ENCODE results near the gene MIS12. TPM values are rescaled to one million over a fixed set of nuclear protein-coding genes. Genes with fewer than 3 reads are reported as not detected.

The MIS12 gene
- total RNA-seq, 4 donors from 2014 or later, result 5.6 to 19.1 (median 12.9) TPM

GRCh38 chr17:5466295-5466694 is 20.1 kb upstream of the MIS12 start:
- peaks cover 5 to 20% (median 17%) of the 10 kb centered on the region in 4 donors for H3K4me1 ChIP-seq
- no peaks in the 10 kb centered on the region for H3K27me3 ChIP-seq
- no peak for DNase-seq
- 93 to 100% methylated on average over 1 to 4 of the region's 4 CpGs for WGBS, 2 donors (ENCODE audit: low coverage in 1 of 2)
- H3K4me3 ChIP-seq, result no peak overlapping the region
- H3K36me3 ChIP-seq, result no peaks in the 10 kb centered on the region
- no peak overlapping the region for H3K27ac ChIP-seq
- in situ Hi-C loops (cut with MboI; ENCODE audit: low pct_ligation_motif_present in 1 of 4, low pct_unique_long_range_greater_than_20kb in 1 of 4, low sequenced_read_pairs in 3 of 4), result no loop called here
- TF ChIP-seq POLR2A (IDR thresholded peaks at IDR 0.05) (no peak), POLR2AphosphoS5 (IDR thresholded peaks at IDR 0.05) (no peak), CTCF (IDR thresholded peaks at IDR 0.05) (no peak), EP300 (IDR thresholded peaks at IDR 0.05; ENCODE audit: low read depth) (no peak)
- intact Hi-C loops (cut with DNase I; ENCODE audit: low total_unique reads), result no loop called here
- no peaks in the 10 kb centered on the region for H3K9me3 ChIP-seq

GRCh38 chr17:5467416-5467815 is 18.9 kb upstream of the MIS12 start:
- no peaks in the 10 kb centered on the region for H3K36me3 ChIP-seq
- TF ChIP-seq POLR2A (IDR thresholded peaks at IDR 0.05) (no peak), POLR2AphosphoS5 (IDR thresholded peaks at IDR 0.05) (no peak), EP300 (IDR thresholded peaks at IDR 0.05; ENCODE audit: low read depth) (no peak), CTCF (IDR thresholded peaks at IDR 0.05) (no peak)
- WGBS, 2 donors (ENCODE audit: low coverage in 1 of 2), result 7 to 12% methylated on average over 7 to 8 of the region's 8 CpGs
- DNase-seq, result no peak
- H3K4me1 ChIP-seq, result peaks cover 5 to 20% (median 17%) of the 10 kb centered on the region in 4 donors
- intact Hi-C loops (cut with DNase I; ENCODE audit: low total_unique reads), result no loop called here
- peak overlapping the region; percentile 55 to 100 (median 81) for H3K4me3 ChIP-seq
- H3K27ac ChIP-seq, result peak overlapping the region in 1 of 4 donors; percentile 76
- H3K27me3 ChIP-seq, result no peaks in the 10 kb centered on the region
- in situ Hi-C loops (cut with MboI; ENCODE audit: low pct_ligation_motif_present in 1 of 4, low pct_unique_long_range_greater_than_20kb in 1 of 4, low sequenced_read_pairs in 3 of 4), result no loop called here
- H3K9me3 ChIP-seq, result no peaks in the 10 kb centered on the region

GRCh38 chr17:5468075-5468473 is 18.3 kb upstream of the MIS12 start:
- Histone ChIP-seq H3K36me3 (peaks cover 0 to 3% (median 0%) of the 10 kb centered on the region in 4 donors), H3K27ac (peak overlapping the region; percentile 76 to 89 (median 79)), H3K4me3 (peak overlapping the region; percentile 55 to 100 (median 81)), H3K27me3 (no peaks in the 10 kb centered on the region), H3K9me3 (no peaks in the 10 kb centered on the region), H3K4me1 (peaks cover 5 to 20% (median 17%) of the 10 kb centered on the region in 4 donors)
- TF ChIP-seq POLR2AphosphoS5 (IDR thresholded peaks at IDR 0.05) (no peak), EP300 (IDR thresholded peaks at IDR 0.05; ENCODE audit: low read depth) (no peak), CTCF (IDR thresholded peaks at IDR 0.05) (no peak), POLR2A (IDR thresholded peaks at IDR 0.05) (no peak)
- no peak for DNase-seq
- 0% methylated on average over 9 to 17 of the region's 17 CpGs for WGBS, 2 donors (ENCODE audit: low coverage in 1 of 2)
- intact Hi-C loops (cut with DNase I; ENCODE audit: low total_unique reads) (no loop called here), in situ Hi-C loops (cut with MboI; ENCODE audit: low pct_ligation_motif_present in 1 of 4, low pct_unique_long_range_greater_than_20kb in 1 of 4, low sequenced_read_pairs in 3 of 4) (no loop called here)

GRCh38 chr17:5472511-5472910 is 13.9 kb upstream of the MIS12 start:
- no peak for DNase-seq
- Histone ChIP-seq H3K27ac (no peak overlapping the region), H3K36me3 (peaks cover 0 to 20% (median 8%) of the 10 kb centered on the region in 4 donors), H3K27me3 (no peaks in the 10 kb centered on the region), H3K9me3 (no peaks in the 10 kb centered on the region), H3K4me3 (no peak overlapping the region), H3K4me1 (peaks cover 3 to 10% (median 7%) of the 10 kb centered on the region in 4 donors)
- 88 to 89% methylated on average over 3 of the region's 3 CpGs for WGBS, 2 donors (ENCODE audit: low coverage in 1 of 2)
- TF ChIP-seq POLR2A (IDR thresholded peaks at IDR 0.05) (no peak), POLR2AphosphoS5 (IDR thresholded peaks at IDR 0.05) (no peak), CTCF (IDR thresholded peaks at IDR 0.05) (no peak), EP300 (IDR thresholded peaks at IDR 0.05; ENCODE audit: low read depth) (no peak)
- in situ Hi-C loops (cut with MboI; ENCODE audit: low pct_ligation_motif_present in 1 of 4, low pct_unique_long_range_greater_than_20kb in 1 of 4, low sequenced_read_pairs in 3 of 4), result no loop called here
- intact Hi-C loops (cut with DNase I; ENCODE audit: low total_unique reads), result no loop called here

Measured in transverse colon (tissue), 4 donors.